ENCODE measurements around the gene TGFBR2.

DNA sequence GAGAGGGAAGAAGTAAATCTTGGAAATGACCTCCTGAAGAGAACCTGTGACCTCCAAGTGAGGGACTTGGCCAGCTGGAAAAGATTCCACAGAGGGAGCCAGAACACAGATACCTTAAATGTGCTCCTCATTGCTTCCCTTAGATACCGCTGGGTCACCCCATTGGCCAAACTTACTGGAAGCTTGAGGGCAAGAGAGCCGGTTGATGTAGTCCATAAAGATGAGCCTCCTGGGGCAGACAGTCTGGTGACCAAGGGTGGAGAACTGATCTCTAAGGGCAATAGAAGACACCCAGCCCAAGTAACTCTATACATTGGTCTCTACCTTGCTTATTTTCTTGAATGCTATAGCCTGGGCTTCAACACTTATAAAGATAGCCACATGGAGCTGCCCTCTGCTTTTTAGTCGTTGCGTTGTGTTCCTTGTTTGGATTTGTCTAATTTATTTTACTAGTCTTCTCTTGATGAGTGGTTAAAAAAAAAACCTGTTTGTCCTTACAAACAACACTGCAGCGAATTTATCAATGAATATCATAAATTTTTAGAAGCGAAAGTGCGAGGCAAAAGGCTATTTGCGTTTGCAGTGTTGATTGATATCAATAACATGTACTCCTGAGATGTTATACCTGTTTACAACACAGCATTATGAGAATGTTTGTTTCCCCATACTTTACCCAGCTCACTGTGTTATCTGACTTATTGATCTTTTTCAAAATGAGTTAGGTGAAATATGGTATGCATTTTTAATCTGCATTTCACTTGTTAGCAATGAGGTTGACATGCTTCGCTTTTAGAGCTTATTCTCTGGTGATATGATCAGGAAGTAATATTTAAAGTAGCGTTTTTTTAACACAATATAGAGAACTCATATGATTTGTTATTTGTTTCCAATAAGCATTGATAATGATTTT, 31.2 kb downstream of the TGFBR2 start:
- TF ChIP-seq POLR2AphosphoS5 (IDR thresholded peaks at IDR 0.05; ENCODE audit: low read depth) (no peak), GABPA (IDR thresholded peaks at IDR 0.05; ENCODE audit: low read depth) (no peak), SPI1 (IDR thresholded peaks at IDR 0.05; ENCODE audit: borderline replicate concordance, low read depth) (no peak)
- TF ChIP-seq, protein P1, sequence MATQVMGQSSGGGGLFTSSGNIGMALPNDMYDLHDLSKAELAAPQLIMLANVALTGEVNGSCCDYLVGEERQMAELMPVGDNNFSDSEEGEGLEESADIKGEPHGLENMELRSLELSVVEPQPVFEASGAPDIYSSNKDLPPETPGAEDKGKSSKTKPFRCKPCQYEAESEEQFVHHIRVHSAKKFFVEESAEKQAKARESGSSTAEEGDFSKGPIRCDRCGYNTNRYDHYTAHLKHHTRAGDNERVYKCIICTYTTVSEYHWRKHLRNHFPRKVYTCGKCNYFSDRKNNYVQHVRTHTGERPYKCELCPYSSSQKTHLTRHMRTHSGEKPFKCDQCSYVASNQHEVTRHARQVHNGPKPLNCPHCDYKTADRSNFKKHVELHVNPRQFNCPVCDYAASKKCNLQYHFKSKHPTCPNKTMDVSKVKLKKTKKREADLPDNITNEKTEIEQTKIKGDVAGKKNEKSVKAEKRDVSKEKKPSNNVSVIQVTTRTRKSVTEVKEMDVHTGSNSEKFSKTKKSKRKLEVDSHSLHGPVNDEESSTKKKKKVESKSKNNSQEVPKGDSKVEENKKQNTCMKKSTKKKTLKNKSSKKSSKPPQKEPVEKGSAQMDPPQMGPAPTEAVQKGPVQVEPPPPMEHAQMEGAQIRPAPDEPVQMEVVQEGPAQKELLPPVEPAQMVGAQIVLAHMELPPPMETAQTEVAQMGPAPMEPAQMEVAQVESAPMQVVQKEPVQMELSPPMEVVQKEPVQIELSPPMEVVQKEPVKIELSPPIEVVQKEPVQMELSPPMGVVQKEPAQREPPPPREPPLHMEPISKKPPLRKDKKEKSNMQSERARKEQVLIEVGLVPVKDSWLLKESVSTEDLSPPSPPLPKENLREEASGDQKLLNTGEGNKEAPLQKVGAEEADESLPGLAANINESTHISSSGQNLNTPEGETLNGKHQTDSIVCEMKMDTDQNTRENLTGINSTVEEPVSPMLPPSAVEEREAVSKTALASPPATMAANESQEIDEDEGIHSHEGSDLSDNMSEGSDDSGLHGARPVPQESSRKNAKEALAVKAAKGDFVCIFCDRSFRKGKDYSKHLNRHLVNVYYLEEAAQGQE (IDR thresholded peaks at IDR 0.05; ENCODE audit: insufficient replicate concordance, low read depth), result no peak
- TF ChIP-seq, protein P2, sequence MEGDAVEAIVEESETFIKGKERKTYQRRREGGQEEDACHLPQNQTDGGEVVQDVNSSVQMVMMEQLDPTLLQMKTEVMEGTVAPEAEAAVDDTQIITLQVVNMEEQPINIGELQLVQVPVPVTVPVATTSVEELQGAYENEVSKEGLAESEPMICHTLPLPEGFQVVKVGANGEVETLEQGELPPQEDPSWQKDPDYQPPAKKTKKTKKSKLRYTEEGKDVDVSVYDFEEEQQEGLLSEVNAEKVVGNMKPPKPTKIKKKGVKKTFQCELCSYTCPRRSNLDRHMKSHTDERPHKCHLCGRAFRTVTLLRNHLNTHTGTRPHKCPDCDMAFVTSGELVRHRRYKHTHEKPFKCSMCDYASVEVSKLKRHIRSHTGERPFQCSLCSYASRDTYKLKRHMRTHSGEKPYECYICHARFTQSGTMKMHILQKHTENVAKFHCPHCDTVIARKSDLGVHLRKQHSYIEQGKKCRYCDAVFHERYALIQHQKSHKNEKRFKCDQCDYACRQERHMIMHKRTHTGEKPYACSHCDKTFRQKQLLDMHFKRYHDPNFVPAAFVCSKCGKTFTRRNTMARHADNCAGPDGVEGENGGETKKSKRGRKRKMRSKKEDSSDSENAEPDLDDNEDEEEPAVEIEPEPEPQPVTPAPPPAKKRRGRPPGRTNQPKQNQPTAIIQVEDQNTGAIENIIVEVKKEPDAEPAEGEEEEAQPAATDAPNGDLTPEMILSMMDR (IDR thresholded peaks at IDR 0.05; ENCODE audit: insufficient read depth, low read length), result no peak

Data from HL-60 (cell line).